Activated CD4-positive, alpha-beta T cell treated with anti-CD3 and anti-CD28 coated beads for 48 hours (primary cell): ENCODE data around the gene KLK2.
"Not testable (repeated sequence)": the region's sequence is repeated elsewhere in the genome, so short reads cannot be mapped to it uniquely, and the experiment has no call there.

Experiments used
- DNase-seq: peaks from one replicate; pipeline ENCODE4 v3.0.0-alpha.2; 2020

KLK2 gene

GRCh38 chr19:50896089-50896590 lies 22.9 kb downstream of the KLK2 start:
- DNase-seq = not testable (repeated sequence)

GRCh38 chr19:50896591-50897190 lies 23.5 kb downstream of the KLK2 start:
- peak; percentile 54 for DNase-seq

- DNase-seq = no peak
Observed at GRCh38 chr19:50897191-50897607, 24.0 kb downstream of the KLK2 start.

GRCh38 chr19:50897612-50898011 lies 24.4 kb downstream of the KLK2 start:
- no peak for DNase-seq

GRCh38 chr19:50898018-50898417 lies 24.8 kb downstream of the KLK2 start:
- no peak for DNase-seq

- DNase-seq = no peak
Observed at GRCh38 chr19:50899569-50899968, 26.3 kb downstream of the KLK2 start.

- DNase-seq = no peak
Observed at GRCh38 chr19:50902640-50903039, 29.4 kb downstream of the KLK2 start.

- peak; percentile 69 for DNase-seq
Observed at GRCh38 chr19:50906217-50906616, 33.0 kb downstream of the KLK2 start.

GRCh38 chr19:50908336-50908735 lies 35.1 kb downstream of the KLK2 start:
- DNase-seq = no peak

- peak; percentile 72 for DNase-seq
Observed at GRCh38 chr19:50909240-50910070, 36.2 kb downstream of the KLK2 start.

GRCh38 chr19:50910722-50911121 lies 37.5 kb downstream of the KLK2 start:
- DNase-seq = no peak

GRCh38 chr19:50911206-50912101 lies 38.2 kb downstream of the KLK2 start, which contains the start of gene KLK4:
Gene KLK4, minus strand, starts transcription at chr19:50911395. Its CDS starts 657 bp downstream, at chr19:50910738.
- no peak for DNase-seq

GRCh38 chr19:50912102-50912599 lies 38.9 kb downstream of the KLK2 start:
- DNase-seq = no peak

GRCh38 chr19:50912727-50913716 lies 39.8 kb downstream of the KLK2 start:
- DNase-seq = peak; percentile 61

GRCh38 chr19:50916069-50916468 lies 42.8 kb downstream of the KLK2 start:
- DNase-seq = no peak

- DNase-seq = no peak
Observed at GRCh38 chr19:50921426-50922316, 48.4 kb downstream of the KLK2 start.

- DNase-seq = peak; percentile 86
Observed at GRCh38 chr19:50922317-50922853, 49.1 kb downstream of the KLK2 start.

- no peak for DNase-seq
Observed at GRCh38 chr19:50924586-50924985, 51.3 kb downstream of the KLK2 start.

GRCh38 chr19:50925734-50926133 lies 52.5 kb downstream of the KLK2 start:
- DNase-seq = no peak

GRCh38 chr19:50926144-50926543 lies 52.9 kb downstream of the KLK2 start:
- DNase-seq = no peak
